GM12891 (cell line): ENCODE results near the gene PABPC4L.

Experiments used
- POLR2A ChIP-seq: IDR thresholded peaks from 2 replicates; pipeline ENCODE4 v1.6.1; 2011; ENCODE audit warnings: low read depth, low read length, control low read depth
- POLR2AphosphoS5 ChIP-seq: IDR thresholded peaks from 2 replicates; pipeline ENCODE4 v1.6.1; 2011; ENCODE audit warnings: low read depth, low read length, control low read depth
- TAF1 ChIP-seq: IDR thresholded peaks from 2 replicates; pipeline ENCODE4 v1.6.1; 2011; ENCODE audit warnings: low read depth, low read length, control low read depth

DNA sequence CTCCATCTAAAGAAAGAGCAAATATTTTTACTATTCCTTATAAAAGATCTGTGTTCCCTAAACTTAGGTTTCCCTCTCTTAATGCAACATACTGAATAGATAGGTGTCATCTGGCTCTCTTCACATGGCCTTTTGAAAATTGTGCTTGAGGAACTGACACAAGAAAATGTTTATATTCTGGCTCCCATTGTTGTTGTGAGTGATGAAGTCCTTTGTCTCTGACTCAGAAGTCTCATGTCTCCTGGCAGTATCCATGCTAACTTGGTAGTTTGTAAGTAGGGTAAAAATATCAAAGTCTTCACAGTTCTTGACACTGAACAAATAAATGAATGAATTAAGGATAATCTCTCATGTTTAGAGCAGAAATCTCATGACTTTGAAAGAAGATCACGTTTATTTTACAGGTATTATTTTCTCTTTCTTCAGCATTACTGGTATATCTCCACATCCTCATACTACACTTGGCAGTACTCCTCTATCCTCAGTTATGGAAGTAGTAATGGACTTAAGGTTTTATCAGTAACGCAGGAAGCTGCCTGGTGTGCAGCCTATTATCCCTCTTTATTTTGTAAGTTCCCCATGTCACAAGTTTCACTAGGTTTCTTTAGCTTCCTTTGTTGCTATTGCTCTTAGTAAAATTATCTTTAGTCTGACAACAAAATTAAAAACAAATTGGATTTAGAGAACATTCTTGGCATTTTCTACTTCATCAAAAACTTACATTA is 14.2 kb upstream of the PABPC4L start:
- TF ChIP-seq TAF1 = no peak
- TF ChIP-seq POLR2A = no peak
- TF ChIP-seq POLR2AphosphoS5 = no peak
